BLaER1 (cell line): ENCODE data around the gene CMYA5.

Source experiments
- H3K27ac ChIP-seq: shearing (Covaris generic); formaldehyde crosslinking; 2 replicates; pipeline ENCODE4 v1.8.1; 2022
- H3K27me3 ChIP-seq: shearing (Covaris generic); formaldehyde crosslinking; 2 replicates; pipeline ENCODE4 v1.8.1; 2022
- H3K36me3 ChIP-seq: shearing (Covaris generic); formaldehyde crosslinking; 2 replicates; pipeline ENCODE4 v1.8.1; 2022
- H3K4me1 ChIP-seq: shearing (Covaris generic); formaldehyde crosslinking; 2 replicates; pipeline ENCODE4 v1.8.1; 2022
- H3K4me2 ChIP-seq: shearing (Covaris generic); formaldehyde crosslinking; 2 replicates; pipeline ENCODE4 v1.8.1; 2022
- H3K4me3 ChIP-seq: shearing (Covaris generic); formaldehyde crosslinking; 2 replicates; pipeline ENCODE4 v1.8.1; 2022
- H3K9ac ChIP-seq: shearing (Covaris generic); formaldehyde crosslinking; 2 replicates; pipeline ENCODE4 v1.8.1; 2022
- H3K9me3 ChIP-seq: shearing (Covaris generic); formaldehyde crosslinking; 2 replicates; pipeline ENCODE4 v1.8.1; 2022
- H4K20me1 ChIP-seq: shearing (Covaris generic); formaldehyde crosslinking; 2 replicates; pipeline ENCODE4 v1.8.1; 2022
- Cebpa-rat ChIP-seq: shearing (Covaris generic); IDR thresholded peaks from 2 replicates; pipeline ENCODE4 v1.8.1; 2022

Gene CMYA5

GRCh38 chr5:79829260-79829659 lies 139.6 kb downstream of the CMYA5 start:
- Histone ChIP-seq H3K9ac (no peak overlapping the region), H3K4me2 (no peak overlapping the region), H4K20me1 (no peaks in the 10 kb centered on the region), H3K36me3 (no peaks in the 10 kb centered on the region), H3K4me3 (no peak overlapping the region), H3K4me1 (0 out of 2 replicates have a peak, but pooled peaks cover 8% of the 10 kb centered on the region), H3K27me3 (no peaks in the 10 kb centered on the region), H3K9me3 (no peaks in the 10 kb centered on the region), H3K27ac (no peak overlapping the region)
- no peak for TF ChIP-seq Cebpa-rat

GRCh38 chr5:79831381-79832309 lies 142.0 kb downstream of the CMYA5 start:
- no peaks in the 10 kb centered on the region for H4K20me1 ChIP-seq
- 0 out of 2 replicates have a peak, but pooled peaks cover 8% of the 10 kb centered on the region for H3K4me1 ChIP-seq
- no peak overlapping the region for H3K9ac ChIP-seq
- H3K36me3 ChIP-seq, result no peaks in the 10 kb centered on the region
- H3K27me3 ChIP-seq, result no peaks in the 10 kb centered on the region
- H3K4me3 ChIP-seq, result no peak overlapping the region
- H3K4me2 ChIP-seq, result 0 out of 2 replicates have a peak overlapping the region, but pooled peaks have one; percentile 10
- TF ChIP-seq Cebpa-rat, result no peak
- no peaks in the 10 kb centered on the region for H3K9me3 ChIP-seq
- H3K27ac ChIP-seq, result no peak overlapping the region

GRCh38 chr5:79832911-79833310 lies 143.3 kb downstream of the CMYA5 start:
- no peak for TF ChIP-seq Cebpa-rat

GRCh38 chr5:79834098-79834753 lies 144.6 kb downstream of the CMYA5 start:
- H3K4me2 ChIP-seq, result no peak overlapping the region
- H3K4me1 ChIP-seq, result 0 out of 2 replicates have a peak, but pooled peaks cover 8% of the 10 kb centered on the region
- H3K9ac ChIP-seq, result no peak overlapping the region
- TF ChIP-seq Cebpa-rat, result no peak
- H3K9me3 ChIP-seq, result no peaks in the 10 kb centered on the region
- no peaks in the 10 kb centered on the region for H4K20me1 ChIP-seq
- H3K27me3 ChIP-seq, result no peaks in the 10 kb centered on the region
- no peak overlapping the region for H3K4me3 ChIP-seq
- no peak overlapping the region for H3K27ac ChIP-seq
- H3K36me3 ChIP-seq, result no peaks in the 10 kb centered on the region

More at GRCh38 chr5:79832911-79833310, 143.3 kb downstream of the CMYA5 start:
- H3K4me1 ChIP-seq, result 0 out of 2 replicates have a peak, but pooled peaks cover 8% of the 10 kb centered on the region
- H3K36me3 ChIP-seq, result no peaks in the 10 kb centered on the region
- no peak overlapping the region for H3K4me3 ChIP-seq
- no peaks in the 10 kb centered on the region for H3K27me3 ChIP-seq
- H3K4me2 ChIP-seq, result no peak overlapping the region
- H3K9me3 ChIP-seq, result no peaks in the 10 kb centered on the region
- no peak overlapping the region for H3K9ac ChIP-seq
- no peaks in the 10 kb centered on the region for H4K20me1 ChIP-seq
- H3K27ac ChIP-seq, result no peak overlapping the region

- Histone ChIP-seq H3K4me2 (no peak overlapping the region), H3K4me3 (no peak overlapping the region), H3K9me3 (no peaks in the 10 kb centered on the region), H4K20me1 (no peaks in the 10 kb centered on the region), H3K36me3 (no peaks in the 10 kb centered on the region), H3K27ac (no peak overlapping the region), H3K27me3 (no peaks in the 10 kb centered on the region), H3K9ac (no peak overlapping the region), H3K4me1 (0 out of 2 replicates have a peak, but pooled peaks cover 9% of the 10 kb centered on the region)
- TF ChIP-seq Cebpa-rat, result no peak
These were observed 145.4 kb downstream of the CMYA5 start for GRCh38 chr5:79834754-79835714.

GRCh38 chr5:79837761-79838551 lies 148.3 kb downstream of the CMYA5 start:
- Histone ChIP-seq H3K4me1 (peaks cover 17% of the 10 kb centered on the region), H3K4me3 (no peak overlapping the region), H3K9me3 (no peaks in the 10 kb centered on the region), H3K27me3 (no peaks in the 10 kb centered on the region), H3K36me3 (no peaks in the 10 kb centered on the region), H3K9ac (no peak overlapping the region), H4K20me1 (no peaks in the 10 kb centered on the region), H3K27ac (no peak overlapping the region), H3K4me2 (no peak overlapping the region)
- no peak for TF ChIP-seq Cebpa-rat

- H3K27ac ChIP-seq, result no peak overlapping the region
- no peak for TF ChIP-seq Cebpa-rat
- H3K27me3 ChIP-seq, result no peaks in the 10 kb centered on the region
- H3K9ac ChIP-seq, result no peak overlapping the region
- no peaks in the 10 kb centered on the region for H3K36me3 ChIP-seq
- peak overlapping the region; percentile 7; the same call in 1 of the 2 replicates for H3K4me2 ChIP-seq
- no peak overlapping the region for H3K4me3 ChIP-seq
- H3K9me3 ChIP-seq, result peaks cover 5% of the 10 kb centered on the region; the same call in 1 of the 2 replicates
- peaks cover 20% of the 10 kb centered on the region for H3K4me1 ChIP-seq
- no peaks in the 10 kb centered on the region for H4K20me1 ChIP-seq
These were observed 150.7 kb downstream of the CMYA5 start for GRCh38 chr5:79840084-79840990.

- no peak overlapping the region for H3K9ac ChIP-seq
- peaks cover 26% of the 10 kb centered on the region for H3K4me1 ChIP-seq
- no peak overlapping the region for H3K4me3 ChIP-seq
- TF ChIP-seq Cebpa-rat, result no peak
- H3K27ac ChIP-seq, result no peak overlapping the region
- H3K27me3 ChIP-seq, result no peaks in the 10 kb centered on the region
- H3K36me3 ChIP-seq, result no peaks in the 10 kb centered on the region
- H3K9me3 ChIP-seq, result peaks cover 5% of the 10 kb centered on the region; the same call in 1 of the 2 replicates
- no peaks in the 10 kb centered on the region for H4K20me1 ChIP-seq
- H3K4me2 ChIP-seq, result no peak overlapping the region
These were observed 151.5 kb downstream of the CMYA5 start for GRCh38 chr5:79841172-79841571.
